Body of pancreas (tissue), 4 donors: ENCODE data around the gene VOPP1. TPM values are rescaled to one million over a fixed set of nuclear protein-coding genes. Genes with fewer than 3 reads are reported as not detected.
"Not testable (repeated sequence)": the region's sequence is repeated elsewhere in the genome, so short reads cannot be mapped to it uniquely, and the experiment has no call there.

Experiments used
- ATAC-seq: fragments of 150-250 bp; one replicate; pipeline ENCODE4 v1.9.1; 2016
- DNase-seq, 4 donors: peaks; one replicate each; pipeline ENCODE4 v3.0.0-alpha.2; 2019
- H3K27ac ChIP-seq, 4 donors: fragments of 200-600 bp; sonication (generic); 1 replicate in 3 of 4; 2 replicates in 1 of 4; pipeline versions ENCODE4 v1.5.1 to v1.6.1; 2016 to 2019; ENCODE audit warnings: mild to moderate bottlenecking in 1 of 4, mixed read lengths in 1 of 4, moderate library complexity in 1 of 4
- H3K27me3 ChIP-seq, 2 donors: fragments of 200-600 bp; sonication (generic); one replicate each; pipeline ENCODE4 v1.6.0; 2016; ENCODE audit warnings: mild to moderate bottlenecking in 1 of 2
- H3K36me3 ChIP-seq, 2 donors: fragments of 200-600 bp; sonication (generic); replicated peaks in 1 of 2; 2 replicates each; pipeline ENCODE4 v1.5.1; 2016; ENCODE audit warnings: low read depth in 2 of 2; ENCODE audit not compliant: insufficient read depth in 1 of 2
- H3K4me1 ChIP-seq: fragments of 200-600 bp; sonication (generic); one replicate; pipeline ENCODE4 v1.6.0; 2016
- H3K4me3 ChIP-seq, 2 donors: fragments of 200-600 bp; sonication (generic); 1 replicate in 1 of 2; 2 replicates in 1 of 2; pipeline ENCODE4 v1.5.1; 2016 to 2019
- H3K9me3 ChIP-seq, 3 donors: fragments of 200-600 bp; sonication (generic); 1 replicate in 2 of 3; 2 replicates in 1 of 3; pipeline ENCODE4 v1.5.1; 2016
- CTCF ChIP-seq, 7 experiments: fragments of 450-650 bp in 4 of 7; fragments of 200-600 bp in 3 of 7; sonication (generic) in 3 of 7; IDR thresholded peaks; one replicate each; pipeline ENCODE4 v1.5.1; 2016 to 2019; ENCODE audit warnings: antibody characterized with exemption in 7 of 7
- POLR2A ChIP-seq, 3 donors: fragments of 450-650 bp; IDR thresholded peaks; one replicate each; pipeline ENCODE4 v1.6.1; 2016; ENCODE audit warnings: antibody characterized with exemption in 3 of 3, mild to moderate bottlenecking in 2 of 3
- WGBS, 2 donors: methylation state at CpG; one replicate each; pipeline ENCODE4 v1.1.5; 2017; 5-methylcytosine and 5-hydroxymethylcytosine counted together
- intact Hi-C: fragments of 100-400 bp; cut with DNase I; formaldehyde crosslinking; loops from one replicate; pipeline ENCODE4 v1.15.1; 2023
- total RNA-seq, 2 donors: library from RNA; depleted of rRNA; stranded (reverse); fragments of >200 nt; gene quantifications; one replicate each; pipeline ENCODE4 v1.1.0, GENCODE V29; 2016

Gene VOPP1
- total RNA-seq, 2 donors from 2014 or later = 25.1 to 30.6 TPM

GRCh38 chr7:55588976-55589604 is 16.8 kb upstream of the VOPP1 start:
- intact Hi-C loops = no loop called here
- H3K36me3 ChIP-seq = no peaks in the 10 kb centered on the region

GRCh38 chr7:55588379-55588699 is 16.0 kb upstream of the VOPP1 start:
- Histone ChIP-seq H3K36me3 (no peaks in the 10 kb centered on the region), H3K9me3 (no peaks in the 10 kb centered on the region), H3K27ac (no peak overlapping the region), H3K4me1 (no peaks in the 10 kb centered on the region), H3K4me3 (no peak overlapping the region), H3K27me3 (no peaks in the 10 kb centered on the region)
- ATAC-seq (no peak), DNase-seq (peak in 2 of 4 donors; percentile 29 to 32)
- intact Hi-C loops = no loop called here
- WGBS, 2 donors = 64 to 68% methylated on average over 4 of the region's 4 CpGs
- TF ChIP-seq POLR2A (IDR thresholded peaks at IDR 0.05) = no peak
- TF ChIP-seq CTCF (IDR thresholded peaks at IDR 0.05) = no peak

More at GRCh38 chr7:55588976-55589604, 16.8 kb upstream of the VOPP1 start:
- DNase-seq = no peak
- Histone ChIP-seq H3K27me3 (no peaks in the 10 kb centered on the region), H3K4me3 (no peak overlapping the region), H3K27ac (no peak overlapping the region), H3K4me1 (no peaks in the 10 kb centered on the region), H3K9me3 (no peaks in the 10 kb centered on the region)
- 43 to 51% methylated on average over 8 of the region's 8 CpGs for WGBS, 2 donors
- TF ChIP-seq POLR2A (IDR thresholded peaks at IDR 0.05) = no peak
- no peak for TF ChIP-seq CTCF (IDR thresholded peaks at IDR 0.05)
- no peak for ATAC-seq

GRCh38 chr7:55587687-55588378 is 15.5 kb upstream of the VOPP1 start:
- ATAC-seq (no peak), DNase-seq (no peak)
- Histone ChIP-seq H3K4me3 (no peak overlapping the region), H3K27ac (no peak overlapping the region), H3K9me3 (no peaks in the 10 kb centered on the region), H3K27me3 (no peaks in the 10 kb centered on the region), H3K4me1 (no peaks in the 10 kb centered on the region), H3K36me3 (no peaks in the 10 kb centered on the region)
- intact Hi-C loops = no loop called here
- WGBS, 2 donors = 60 to 64% methylated on average over 3 to 8 of the region's 8 CpGs
- TF ChIP-seq CTCF (IDR thresholded peaks at IDR 0.05) (no peak), POLR2A (IDR thresholded peaks at IDR 0.05) (no peak)

- H3K9me3 ChIP-seq, ATAC-seq, H3K4me1 ChIP-seq, H3K27me3 ChIP-seq, H3K27ac ChIP-seq, H3K36me3 ChIP-seq, intact Hi-C loops, DNase-seq, H3K4me3 ChIP-seq: not testable (repeated sequence)
- WGBS, 2 donors = 81 to 93% methylated on average over 3 to 9 of the region's 9 CpGs
These were observed 10.4 kb upstream of the VOPP1 start for GRCh38 chr7:55582656-55583055.

GRCh38 chr7:55576753-55577152 is 4.5 kb upstream of the VOPP1 start:
- peaks cover 9% of the 10 kb centered on the region for H3K4me1 ChIP-seq
- no peak for DNase-seq
- H3K36me3 ChIP-seq = no peaks in the 10 kb centered on the region
- no peak overlapping the region for H3K4me3 ChIP-seq
- ATAC-seq = no peak
- TF ChIP-seq CTCF (IDR thresholded peaks at IDR 0.05) = no peak
- TF ChIP-seq POLR2A (IDR thresholded peaks at IDR 0.05) = no peak
- H3K9me3 ChIP-seq = no peaks in the 10 kb centered on the region
- WGBS, 2 donors = 67 to 81% methylated on average over 4 of the region's 4 CpGs
- no peaks in the 10 kb centered on the region for H3K27me3 ChIP-seq
- intact Hi-C loops = no loop called here
- H3K27ac ChIP-seq = no peak overlapping the region
